ENCODE measurements around the gene FTL.

The FTL gene

DNA sequence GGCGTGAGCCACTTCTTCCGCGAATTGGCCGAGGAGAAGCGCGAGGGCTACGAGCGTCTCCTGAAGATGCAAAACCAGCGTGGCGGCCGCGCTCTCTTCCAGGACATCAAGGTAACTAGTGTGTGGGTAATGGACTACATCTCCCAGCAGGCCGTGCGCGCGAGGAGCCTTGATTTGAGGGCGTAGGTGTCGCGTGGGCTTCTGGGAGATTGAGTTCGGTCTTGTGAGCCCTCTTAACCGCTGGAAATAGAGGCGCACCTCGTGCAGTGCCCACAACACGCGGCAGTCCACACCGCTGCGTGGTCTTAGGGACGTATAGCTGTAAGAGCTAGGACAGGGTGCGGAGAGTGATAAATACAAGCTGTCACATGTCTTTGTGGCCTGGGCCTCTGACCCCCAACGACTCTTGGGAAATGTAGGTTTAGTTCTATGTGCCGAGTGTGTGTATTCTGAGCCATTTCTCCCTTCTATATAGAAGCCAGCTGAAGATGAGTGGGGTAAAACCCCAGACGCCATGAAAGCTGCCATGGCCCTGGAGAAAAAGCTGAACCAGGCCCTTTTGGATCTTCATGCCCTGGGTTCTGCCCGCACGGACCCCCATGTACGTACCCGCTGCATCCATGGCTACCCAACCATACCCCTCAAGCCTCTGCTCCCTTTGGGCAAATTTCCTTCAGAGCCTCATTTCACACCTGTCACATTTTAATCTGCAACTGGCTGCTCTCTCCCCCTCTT, 864 bp downstream of the FTL start:
- peak; percentile 77 to 78 for DNase-seq (ENCODE audit: low read depth in 2 of 2, low spot score in 1 of 2)

DNA sequence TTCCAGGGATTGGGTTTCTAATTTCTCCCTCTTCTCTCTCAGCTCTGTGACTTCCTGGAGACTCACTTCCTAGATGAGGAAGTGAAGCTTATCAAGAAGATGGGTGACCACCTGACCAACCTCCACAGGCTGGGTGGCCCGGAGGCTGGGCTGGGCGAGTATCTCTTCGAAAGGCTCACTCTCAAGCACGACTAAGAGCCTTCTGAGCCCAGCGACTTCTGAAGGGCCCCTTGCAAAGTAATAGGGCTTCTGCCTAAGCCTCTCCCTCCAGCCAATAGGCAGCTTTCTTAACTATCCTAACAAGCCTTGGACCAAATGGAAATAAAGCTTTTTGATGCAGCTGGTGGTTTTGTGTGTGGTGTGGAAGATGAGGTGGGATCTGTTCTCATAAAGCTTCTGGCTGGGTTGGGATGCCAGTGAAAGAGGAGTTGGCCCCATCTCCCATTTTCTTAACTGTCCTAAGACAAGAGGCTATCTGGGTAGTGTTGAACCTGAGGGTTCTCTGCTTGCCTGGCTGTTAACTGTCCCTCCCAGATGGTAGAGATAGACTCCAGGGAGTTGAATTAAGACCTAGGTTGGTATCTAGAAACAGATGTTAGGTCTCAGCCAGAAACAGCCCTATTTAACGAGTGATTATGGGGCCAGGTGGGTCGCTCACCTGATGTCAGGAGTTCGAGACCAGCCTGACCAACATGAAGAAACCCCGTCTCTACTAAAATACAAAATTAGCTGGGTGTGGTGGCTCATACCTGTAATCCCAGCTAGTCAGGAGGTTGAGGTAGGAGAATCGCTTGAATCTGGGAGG, 1.6 kb downstream of the FTL start:
- no peak for DNase-seq (ENCODE audit: low read depth in 2 of 2, low spot score in 1 of 2)

DNA sequence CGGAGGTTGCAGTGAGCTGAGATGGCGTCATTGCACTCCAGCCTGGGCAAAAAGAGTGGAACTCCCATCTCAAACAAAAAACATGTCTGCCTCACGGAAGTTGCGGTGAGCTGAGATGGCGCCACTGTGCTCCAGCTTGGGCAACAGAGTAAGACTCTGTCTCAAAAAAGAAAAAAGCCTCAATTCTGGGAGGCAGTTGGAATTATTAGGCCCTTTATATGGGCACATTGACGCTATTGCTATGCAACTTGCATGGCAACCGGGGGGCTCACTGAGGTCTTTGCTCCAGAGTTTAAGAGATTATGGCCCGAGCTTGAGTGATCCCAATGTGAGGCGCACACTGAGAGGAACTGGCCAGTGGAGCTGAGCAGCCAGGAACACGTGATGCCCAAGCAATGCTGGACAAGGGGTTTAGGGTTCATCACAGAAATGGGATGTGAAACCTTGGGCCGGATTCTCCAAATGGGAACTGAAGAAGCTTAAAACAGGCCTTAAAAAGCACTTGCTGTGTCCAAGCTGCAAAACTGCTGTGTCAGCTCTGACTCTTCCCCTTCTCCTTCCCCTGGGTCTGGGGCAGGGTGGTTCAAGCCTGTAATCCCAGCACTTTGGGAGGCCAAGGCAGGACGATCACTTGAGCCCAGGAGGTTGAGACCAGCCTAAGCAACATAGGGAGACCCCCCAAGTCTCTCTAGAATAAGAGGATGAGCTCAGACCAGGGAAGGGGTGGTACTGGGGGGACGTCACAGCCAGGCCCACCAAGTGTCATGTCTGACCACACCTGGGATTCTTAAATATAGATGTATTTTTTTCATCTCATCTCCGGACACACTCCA, 2.5 kb downstream of the FTL start:
- no peak for DNase-seq (ENCODE audit: low read depth in 2 of 2, low spot score in 1 of 2)

DNA sequence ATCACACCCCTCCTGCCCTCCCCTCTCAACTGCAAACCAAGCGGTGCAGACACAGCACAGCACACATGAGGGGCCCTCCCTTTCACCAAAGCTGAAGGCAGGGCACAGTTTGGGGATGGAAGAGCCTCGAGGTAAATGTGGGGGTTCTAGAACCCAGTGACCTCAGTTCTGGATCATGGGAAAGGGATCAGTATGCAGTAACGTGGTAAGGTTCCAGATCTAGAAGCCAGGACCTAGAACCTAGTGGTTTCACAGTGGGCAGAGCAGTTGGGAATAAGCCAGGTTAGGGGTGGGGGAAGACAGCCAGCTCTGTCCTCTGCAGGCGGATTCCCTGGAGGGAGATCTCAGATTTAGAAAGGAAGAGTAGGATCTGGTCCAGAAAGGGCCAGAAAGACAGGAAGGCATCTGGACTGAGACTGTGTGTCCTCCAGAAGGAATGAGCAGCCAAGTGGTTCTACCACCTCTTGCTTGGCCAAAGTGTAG, 3.1 kb downstream of the FTL start:
- no peak for DNase-seq (ENCODE audit: low read depth in 2 of 2, low spot score in 1 of 2)

DNA sequence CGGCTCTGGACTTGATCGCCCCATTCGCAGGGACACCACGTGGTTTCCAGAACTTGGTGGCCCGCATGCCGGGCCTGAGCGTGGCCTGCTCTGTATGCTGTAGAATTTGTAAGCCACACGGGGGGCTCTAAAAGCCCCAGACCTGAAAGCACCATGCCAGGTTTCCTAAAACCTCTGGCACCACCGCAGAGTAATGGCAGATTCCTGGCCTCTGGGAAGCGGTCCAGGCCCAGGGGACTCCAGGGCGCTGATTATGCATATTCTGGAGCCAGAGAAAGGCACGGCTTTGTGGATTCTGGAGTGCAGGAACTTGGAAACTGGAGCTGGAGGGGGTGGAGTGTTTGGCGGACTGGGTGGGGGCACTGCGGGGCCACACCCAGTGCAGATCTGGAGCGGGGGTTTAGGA, 3.7 kb downstream of the FTL start:
- no peak for DNase-seq (ENCODE audit: low read depth in 2 of 2, low spot score in 1 of 2)

DNA sequence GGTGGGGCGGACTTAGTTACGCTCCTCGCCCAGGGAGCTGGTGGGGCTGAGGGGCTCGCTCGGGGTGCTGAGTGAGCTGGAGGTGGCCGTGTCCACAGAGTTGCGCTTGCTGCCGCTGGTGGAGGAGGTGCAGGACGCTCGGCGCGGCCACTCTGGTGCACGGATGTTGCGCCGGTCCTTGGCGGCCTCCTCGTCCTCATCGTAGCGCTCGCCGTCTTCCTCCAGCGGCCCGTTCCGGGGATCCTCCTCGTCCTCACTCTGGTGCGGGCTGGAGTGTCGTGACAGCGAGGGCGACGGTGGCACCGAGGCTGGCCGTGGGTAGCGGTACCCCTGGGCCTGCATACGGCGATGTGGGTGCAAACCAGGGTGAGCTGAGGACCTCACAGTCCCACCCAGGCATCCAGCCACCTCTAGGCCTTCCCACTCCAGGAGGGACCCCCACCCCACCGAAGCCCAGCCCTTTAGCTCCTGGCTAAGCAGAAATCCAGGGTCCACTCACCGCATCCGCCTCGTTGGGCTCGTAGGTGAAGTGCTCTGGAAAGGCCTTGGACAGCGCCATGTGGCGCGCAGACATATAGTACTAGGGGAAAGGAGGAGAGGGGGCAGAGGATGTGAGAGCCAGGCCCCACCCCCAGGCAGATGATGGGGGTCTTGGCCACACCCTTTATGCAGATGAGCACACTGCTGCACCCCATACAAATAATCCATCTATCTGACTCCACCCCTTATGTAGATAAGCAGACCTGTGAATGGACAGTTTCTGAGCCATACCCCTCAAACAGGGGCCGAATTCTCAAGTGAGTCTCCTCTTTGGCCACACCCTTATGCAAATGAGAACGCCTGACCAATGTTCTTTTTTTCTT, 4.4 kb downstream of the FTL start:
- no peak for DNase-seq (ENCODE audit: low read depth in 2 of 2, low spot score in 1 of 2)

DNA sequence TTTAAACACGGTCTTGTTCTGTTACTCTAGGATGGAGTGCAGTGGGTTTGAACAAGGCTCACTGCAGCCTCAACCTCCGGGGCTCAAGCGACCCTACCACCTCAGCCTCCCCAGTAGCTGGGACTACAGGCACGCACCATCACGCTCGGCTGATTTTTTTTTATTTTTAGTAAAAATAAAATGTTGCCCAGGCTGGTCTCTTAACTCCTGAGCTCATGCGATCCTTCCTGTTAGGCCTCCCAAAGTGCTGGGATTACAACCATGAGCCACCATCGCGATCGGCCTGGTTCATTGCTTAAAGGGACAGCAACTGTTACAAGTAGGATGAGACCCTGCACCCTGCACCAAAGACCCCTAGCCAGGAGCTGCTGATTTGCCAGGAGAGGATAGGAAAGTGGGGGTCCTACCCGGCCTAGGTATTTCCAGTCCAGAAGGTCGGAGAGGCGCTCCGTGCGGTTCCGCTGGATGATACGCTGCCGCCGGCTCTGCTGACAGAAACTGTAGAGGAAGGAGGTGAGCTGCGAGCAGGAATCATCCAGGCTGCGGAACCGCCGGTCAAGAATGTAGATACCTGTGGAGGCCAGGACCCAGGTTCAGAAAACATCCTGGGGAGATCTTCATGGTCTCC, 5.1 kb downstream of the FTL start:
- DNase-seq (ENCODE audit: low read depth in 2 of 2, low spot score in 1 of 2), result no peak

DNA sequence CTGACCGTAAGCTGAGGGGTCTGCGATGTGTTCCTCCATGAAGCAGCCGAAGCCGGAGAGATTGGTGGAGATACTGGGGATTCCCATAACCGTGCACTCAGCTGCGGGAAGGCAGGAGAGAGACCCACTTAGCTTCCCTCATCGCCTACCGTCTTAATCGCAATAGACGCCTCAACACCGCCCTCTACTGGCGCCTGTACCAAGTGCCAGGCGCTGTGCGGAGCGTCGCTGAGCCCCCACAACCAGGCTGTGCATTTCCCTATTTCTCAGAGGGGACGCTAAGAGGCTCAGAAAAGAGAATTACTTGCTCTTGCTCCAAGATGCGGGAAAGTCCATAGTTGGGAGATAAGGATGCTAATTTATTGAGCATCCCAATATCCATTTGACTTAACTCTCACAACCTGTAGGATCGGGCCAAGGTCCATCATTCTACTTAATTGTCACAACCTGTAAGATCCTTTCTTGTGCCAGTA, 5.8 kb downstream of the FTL start:
- DNase-seq (ENCODE audit: low read depth in 2 of 2, low spot score in 1 of 2), result peak; percentile 61 to 77

DNA sequence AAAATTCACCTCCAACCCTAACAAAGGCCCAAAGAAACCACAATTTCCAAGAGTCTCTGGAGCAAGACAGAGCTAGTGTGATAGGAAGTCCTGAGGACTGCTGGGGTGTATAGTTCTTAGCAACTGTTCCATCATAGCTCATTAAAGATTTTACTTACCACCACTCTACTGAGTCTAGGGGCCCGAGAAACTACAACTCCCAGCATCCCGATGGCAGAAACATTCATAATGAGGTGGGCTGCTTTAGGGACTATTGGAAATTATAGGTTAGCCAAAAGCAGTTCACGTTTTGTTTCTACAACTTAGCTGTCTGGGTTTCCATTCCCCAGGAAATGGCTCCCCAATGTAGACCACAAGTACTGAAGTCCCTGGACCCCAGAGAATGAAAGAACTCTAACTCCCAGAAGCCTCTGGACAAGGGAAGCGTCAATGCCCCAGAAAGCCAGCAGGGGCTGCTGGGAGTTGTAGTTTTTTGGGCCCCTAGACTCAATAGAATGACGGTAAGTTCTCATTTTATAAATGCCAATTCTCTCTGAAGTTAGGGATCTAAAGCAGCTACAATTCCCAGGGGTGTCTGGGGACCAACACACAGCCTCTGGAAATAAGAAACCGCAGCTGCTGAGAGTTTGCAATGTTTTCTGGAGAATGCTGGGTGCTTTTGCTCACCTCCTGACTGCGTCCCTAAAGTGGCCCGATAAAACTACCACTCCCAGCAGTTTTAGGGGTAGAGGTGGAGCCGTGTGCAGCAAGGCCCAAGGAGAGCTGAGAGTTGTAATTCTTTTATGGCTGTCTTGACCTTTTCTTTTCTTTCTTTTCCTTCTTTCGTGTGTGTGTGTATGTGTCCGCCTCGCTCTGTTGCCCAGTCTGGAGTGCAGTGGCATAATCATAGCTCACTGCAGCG, 11.1 kb downstream of the FTL start:
- no peak for DNase-seq (ENCODE audit: low read depth in 2 of 2, low spot score in 1 of 2)

DNA sequence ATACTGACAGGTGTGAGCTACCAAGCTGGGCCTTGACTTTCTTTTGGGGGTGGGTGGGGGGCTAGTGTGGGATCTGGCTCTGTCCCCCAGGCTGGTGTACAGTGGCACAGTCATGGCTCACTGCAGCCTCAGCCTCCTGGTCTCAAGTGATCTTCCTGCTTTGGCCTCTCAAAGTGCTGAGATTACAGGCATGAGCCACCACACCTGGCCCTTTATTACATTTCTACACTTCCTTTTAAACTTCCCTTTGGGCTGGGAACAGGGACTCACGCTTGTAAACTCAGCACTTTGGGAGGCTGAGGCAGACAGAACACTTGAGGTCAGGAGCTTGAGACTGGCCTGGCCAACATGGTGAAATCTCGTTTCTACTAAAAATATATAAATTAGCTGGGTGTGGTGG, 12.0 kb downstream of the FTL start:
- DNase-seq (ENCODE audit: low read depth in 2 of 2, low spot score in 1 of 2), result no peak

DNA sequence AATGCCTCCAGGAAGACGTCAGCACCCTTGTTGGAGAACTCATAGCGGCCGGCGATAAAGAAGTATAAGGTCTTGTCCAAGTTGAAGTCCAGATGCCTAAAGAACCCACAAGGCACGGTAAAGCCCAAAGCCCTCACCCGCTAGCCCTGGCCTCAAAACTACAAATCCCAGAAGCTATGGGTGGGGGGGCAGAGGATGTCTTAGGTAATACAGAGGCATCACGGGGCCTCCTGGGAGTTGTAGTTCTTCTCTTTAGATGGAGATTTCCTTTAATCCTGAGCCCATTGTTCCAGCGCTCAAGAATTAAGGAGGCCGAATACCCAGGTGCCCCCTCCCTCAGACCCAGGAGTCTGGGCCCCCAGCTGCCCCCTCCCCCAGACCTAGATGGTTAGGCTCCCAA, 17.2 kb downstream of the FTL start:
- DNase-seq (ENCODE audit: low read depth in 2 of 2, low spot score in 1 of 2), result no peak

DNA sequence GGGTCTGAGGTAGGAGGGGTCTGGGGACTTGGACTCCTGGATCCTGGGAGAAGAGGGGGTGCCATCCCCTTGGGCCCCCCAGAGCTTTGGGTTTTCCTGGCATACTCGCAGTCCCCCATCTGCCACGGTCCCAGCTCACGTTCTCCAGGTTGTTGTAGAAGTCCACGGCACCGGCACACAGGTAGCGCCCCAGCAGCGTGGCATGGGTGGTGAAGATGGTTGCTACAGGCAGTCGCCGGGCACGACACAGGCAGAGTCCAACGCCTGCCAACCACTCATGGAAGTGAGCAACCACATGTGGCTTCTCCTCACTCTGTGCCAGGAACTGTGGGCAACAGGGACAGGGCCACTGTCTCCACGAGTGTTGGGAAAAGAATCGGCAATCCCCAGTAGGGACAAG, 20.6 kb downstream of the FTL start:
- DNase-seq (ENCODE audit: low read depth in 2 of 2, low spot score in 1 of 2), result no peak

DNA sequence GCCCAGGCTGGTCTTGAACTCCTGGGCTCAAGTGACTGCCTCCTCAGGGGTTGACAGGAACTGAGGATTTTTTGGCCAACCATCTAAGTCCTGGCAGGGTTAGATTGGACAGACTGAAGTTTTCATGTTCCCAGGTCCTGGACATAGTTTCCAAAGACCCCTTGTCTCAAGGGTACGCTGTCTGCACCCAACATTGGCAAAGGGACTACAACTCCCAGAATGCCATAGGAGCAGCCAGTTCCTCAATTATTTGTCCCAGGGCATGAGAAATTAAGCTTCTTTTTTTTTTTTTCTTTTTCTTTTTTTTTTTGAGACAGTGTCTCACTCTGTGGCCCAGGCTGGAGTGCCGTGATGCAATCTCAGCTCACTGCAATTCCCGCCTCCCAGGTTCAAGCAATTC, 21.1 kb downstream of the FTL start:
- no peak for DNase-seq (ENCODE audit: low read depth in 2 of 2, low spot score in 1 of 2)

DNA sequence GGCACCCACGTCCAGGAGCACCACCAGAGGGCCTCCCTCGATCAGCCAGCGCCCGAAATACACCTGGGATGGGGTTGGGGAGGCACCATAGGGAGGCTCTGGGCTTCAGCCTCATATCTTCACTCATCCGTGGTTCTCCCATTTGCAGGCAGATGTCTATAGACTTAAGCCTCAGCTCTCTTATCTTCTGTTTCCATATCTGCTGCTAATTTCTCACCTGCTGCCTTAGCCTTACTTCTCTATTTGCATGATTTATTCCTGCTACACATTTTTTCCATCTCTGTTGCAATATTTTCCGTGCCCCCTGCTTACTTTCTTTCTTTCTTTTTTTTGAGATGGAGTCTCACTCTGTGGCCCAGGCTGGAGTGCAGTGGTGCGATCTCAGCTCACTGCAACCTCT, 22.2 kb downstream of the FTL start:
- DNase-seq (ENCODE audit: low read depth in 2 of 2, low spot score in 1 of 2), result no peak

DNA sequence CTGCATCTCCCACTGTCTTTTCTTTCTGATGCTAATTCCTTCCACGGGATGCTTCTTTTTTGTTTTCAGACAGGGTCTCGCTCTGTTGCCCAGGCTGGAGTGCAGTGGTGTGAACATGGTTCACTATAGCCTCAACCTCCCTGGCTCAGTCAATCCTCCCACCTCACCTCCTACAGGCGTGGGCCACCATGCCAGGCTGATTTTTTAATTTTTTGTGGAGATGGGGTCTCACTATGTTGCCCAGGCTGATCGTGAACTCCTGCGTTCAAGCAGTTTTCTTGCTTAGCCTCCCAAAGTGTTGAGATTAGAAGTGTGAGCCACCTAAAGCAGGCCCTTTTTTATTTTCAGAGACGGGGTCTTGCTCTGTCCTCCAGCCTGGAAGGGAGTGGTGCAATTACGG, 23.2 kb downstream of the FTL start:
- no peak for DNase-seq (ENCODE audit: low read depth in 2 of 2, low spot score in 1 of 2)

DNA sequence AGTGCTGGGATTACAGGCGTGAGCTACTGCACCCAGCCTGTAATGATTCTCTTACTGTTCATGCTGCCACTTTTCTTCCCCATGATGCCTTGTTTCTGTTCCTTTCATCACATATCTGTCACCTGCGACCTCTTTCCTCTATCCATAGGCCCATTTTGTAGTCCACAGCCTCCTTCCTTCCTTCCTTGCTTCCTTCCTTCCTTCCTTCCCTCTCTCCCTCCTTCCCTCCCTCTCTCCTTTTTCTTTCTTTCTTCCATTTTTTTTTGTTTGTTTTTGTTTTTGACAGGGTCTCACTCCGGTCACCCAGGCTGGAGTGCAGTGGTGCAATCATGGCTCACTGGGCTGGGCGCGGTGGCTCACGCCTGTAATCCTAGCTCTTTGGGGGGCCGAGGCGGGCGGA, 23.8 kb downstream of the FTL start:
- DNase-seq (ENCODE audit: low read depth in 2 of 2, low spot score in 1 of 2), result no peak

DNA sequence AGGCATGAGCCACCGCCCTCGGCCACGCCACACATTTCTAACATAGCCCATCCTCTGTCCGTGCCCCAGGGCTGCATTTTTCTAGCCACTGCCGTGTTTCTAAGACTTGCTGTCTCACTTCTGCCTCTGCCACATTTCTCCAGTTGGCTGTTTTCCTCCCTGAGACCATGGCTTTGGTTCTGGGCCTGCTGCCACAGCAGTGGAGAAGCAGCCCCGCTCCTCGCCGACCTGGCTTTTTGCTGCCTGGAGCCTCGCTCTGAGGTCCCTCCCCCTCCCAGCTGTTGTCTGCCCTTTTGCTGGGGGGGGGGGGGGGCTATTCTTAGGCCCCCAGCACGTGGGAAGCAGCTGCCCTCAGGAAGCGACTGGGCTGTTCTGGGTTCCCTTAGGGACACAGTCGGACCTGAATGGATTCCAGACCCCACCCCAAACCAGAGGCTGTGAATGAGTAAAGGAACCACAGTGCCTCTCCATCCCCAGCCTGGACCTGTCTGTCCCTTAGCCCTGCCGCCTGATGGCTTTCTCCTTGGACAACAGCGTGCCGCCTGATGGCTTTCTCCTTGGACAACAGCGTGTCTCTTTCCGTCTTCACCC, 24.7 kb downstream of the FTL start:
- DNase-seq (ENCODE audit: low read depth in 2 of 2, low spot score in 1 of 2), result no peak

DNA sequence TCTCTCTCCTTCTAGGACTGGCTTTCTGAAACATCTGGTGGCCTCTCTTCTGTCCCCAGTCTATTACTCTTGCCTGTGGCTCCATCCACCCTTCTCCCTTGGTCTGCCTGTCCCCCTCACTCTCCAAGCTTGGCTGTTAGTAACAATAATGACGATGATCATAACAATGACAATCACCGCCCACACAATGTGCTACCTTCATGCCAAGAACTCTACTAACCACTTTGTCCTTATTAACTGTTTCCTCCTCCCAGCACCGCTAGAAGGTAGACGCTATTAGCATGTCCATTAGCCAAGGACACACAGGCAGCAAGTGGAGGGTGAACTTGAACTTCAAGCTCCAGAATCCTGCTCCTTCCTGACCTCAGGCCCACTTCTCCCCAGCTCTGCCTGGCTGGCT, 25.3 kb downstream of the FTL start:
- DNase-seq (ENCODE audit: low read depth in 2 of 2, low spot score in 1 of 2), result no peak
